Hepatocyte (in vitro differentiated cells): Measurements from ENCODE around the gene PDZD7.

ENCODE experiments used
- CTCF ChIP-seq: fragments of 200-600 bp; sonication (generic); IDR thresholded peaks from 2 replicates; pipeline ENCODE4 v1.5.1; 2016; ENCODE audit warnings: antibody characterized with exemption, mild to moderate bottlenecking; ENCODE audit not compliant: poor library complexity
- EZH2 ChIP-seq: fragments of 200-600 bp; sonication (generic); IDR thresholded peaks from 2 replicates; pipeline ENCODE4 v1.6.1; 2016; ENCODE audit warnings: antibody characterized with exemption, mild to moderate bottlenecking, borderline replicate concordance

DNA sequence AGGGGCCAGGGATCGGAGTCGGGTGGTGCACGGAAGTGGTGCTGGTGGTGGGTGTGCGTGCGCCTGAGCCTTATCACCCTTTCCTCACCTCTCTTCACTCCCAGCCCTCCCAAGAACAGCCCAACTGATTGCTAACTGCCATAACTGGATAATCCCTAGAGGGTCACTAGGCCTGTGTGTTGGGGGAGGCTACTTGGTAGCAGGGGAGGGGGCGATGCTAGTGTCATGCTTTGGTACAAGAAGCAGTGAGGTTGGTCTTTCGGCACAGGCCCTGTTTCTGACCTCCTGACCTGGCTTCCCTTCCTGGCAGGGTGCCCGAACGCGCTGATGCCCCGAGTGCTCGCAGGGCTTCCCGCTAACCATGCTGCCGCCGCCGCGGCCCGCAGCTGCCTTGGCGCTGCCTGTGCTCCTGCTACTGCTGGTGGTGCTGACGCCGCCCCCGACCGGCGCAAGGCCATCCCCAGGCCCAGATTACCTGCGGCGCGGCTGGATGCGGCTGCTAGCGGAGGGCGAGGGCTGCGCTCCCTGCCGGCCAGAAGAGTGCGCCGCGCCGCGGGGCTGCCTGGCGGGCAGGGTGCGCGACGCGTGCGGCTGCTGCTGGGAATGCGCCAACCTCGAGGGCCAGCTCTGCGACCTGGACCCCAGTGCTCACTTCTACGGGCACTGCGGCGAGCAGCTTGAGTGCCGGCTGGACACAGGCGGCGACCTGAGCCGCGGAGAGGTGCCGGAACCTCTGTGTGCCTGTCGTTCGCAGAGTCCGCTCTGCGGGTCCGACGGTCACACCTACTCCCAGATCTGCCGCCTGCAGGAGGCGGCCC, 31.5 kb upstream of the PDZD7 start:
- TF ChIP-seq CTCF (peak; percentile 62), EZH2 (no peak)
